Measurements from ENCODE around the gene PLXNB3. TPM values are rescaled to one million over a fixed set of nuclear protein-coding genes. Genes with fewer than 3 reads are reported as not detected.

Gene PLXNB3
- total RNA-seq, 1 donor from 2014 or later: 36.1 TPM

DNA sequence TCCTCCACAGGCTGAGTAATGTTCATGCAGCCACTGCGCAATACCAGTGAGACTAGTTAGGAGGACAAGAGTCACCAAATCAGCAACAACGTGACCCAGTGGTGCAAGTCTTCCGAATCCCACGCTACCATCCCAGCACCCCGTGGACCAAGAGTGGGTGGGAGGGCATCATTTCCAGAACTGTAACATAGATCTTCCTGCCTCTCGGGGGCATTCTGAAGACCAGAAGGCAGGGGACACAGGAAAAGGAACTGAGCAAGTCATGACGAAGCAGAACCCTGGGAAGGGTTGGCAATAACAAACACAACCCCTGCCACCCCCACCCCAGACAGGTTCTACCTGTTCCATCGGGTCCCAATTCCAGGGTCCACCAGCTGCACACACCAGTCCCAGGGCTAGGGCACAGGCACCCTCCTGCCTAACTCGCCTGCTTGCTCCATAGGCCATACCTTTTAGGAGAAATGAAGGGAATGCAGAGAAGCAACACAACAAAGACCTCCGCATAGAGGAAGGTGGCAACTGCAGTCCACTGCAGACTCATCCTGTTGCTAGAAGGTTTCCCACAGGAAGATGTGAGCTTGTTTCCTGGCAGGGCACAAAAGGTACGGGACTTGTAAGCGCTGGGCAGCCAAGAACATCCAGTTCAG is 41.2 kb upstream of the PLXNB3 start:
- TF ChIP-seq POLR2A (IDR thresholded peaks at IDR 0.05) (no peak), POLR2AphosphoS5 (IDR thresholded peaks at IDR 0.05; ENCODE audit: insufficient read depth in 1 of 2, low read depth in 1 of 2) (no peak)
- TF ChIP-seq, protein P1, sequence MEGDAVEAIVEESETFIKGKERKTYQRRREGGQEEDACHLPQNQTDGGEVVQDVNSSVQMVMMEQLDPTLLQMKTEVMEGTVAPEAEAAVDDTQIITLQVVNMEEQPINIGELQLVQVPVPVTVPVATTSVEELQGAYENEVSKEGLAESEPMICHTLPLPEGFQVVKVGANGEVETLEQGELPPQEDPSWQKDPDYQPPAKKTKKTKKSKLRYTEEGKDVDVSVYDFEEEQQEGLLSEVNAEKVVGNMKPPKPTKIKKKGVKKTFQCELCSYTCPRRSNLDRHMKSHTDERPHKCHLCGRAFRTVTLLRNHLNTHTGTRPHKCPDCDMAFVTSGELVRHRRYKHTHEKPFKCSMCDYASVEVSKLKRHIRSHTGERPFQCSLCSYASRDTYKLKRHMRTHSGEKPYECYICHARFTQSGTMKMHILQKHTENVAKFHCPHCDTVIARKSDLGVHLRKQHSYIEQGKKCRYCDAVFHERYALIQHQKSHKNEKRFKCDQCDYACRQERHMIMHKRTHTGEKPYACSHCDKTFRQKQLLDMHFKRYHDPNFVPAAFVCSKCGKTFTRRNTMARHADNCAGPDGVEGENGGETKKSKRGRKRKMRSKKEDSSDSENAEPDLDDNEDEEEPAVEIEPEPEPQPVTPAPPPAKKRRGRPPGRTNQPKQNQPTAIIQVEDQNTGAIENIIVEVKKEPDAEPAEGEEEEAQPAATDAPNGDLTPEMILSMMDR (IDR thresholded peaks at IDR 0.05): no peak
- Histone ChIP-seq H3K4me1 (peaks cover 47% of the 10 kb centered on the region), H3K4me3 (peak overlapping the region; percentile 59 to 63), H3K36me3 (peaks cover 0 to 16% of the 10 kb centered on the region in 2 donors), H3K9me3 (no peaks in the 10 kb centered on the region), H3K27ac (peak overlapping the region; percentile 74), H3K27me3 (no peaks in the 10 kb centered on the region)
- no peak for DNase-seq (ENCODE audit: extremely low spot score in 2 of 2)
- intact Hi-C loops (cut with DNase I): no loop called here

DNA sequence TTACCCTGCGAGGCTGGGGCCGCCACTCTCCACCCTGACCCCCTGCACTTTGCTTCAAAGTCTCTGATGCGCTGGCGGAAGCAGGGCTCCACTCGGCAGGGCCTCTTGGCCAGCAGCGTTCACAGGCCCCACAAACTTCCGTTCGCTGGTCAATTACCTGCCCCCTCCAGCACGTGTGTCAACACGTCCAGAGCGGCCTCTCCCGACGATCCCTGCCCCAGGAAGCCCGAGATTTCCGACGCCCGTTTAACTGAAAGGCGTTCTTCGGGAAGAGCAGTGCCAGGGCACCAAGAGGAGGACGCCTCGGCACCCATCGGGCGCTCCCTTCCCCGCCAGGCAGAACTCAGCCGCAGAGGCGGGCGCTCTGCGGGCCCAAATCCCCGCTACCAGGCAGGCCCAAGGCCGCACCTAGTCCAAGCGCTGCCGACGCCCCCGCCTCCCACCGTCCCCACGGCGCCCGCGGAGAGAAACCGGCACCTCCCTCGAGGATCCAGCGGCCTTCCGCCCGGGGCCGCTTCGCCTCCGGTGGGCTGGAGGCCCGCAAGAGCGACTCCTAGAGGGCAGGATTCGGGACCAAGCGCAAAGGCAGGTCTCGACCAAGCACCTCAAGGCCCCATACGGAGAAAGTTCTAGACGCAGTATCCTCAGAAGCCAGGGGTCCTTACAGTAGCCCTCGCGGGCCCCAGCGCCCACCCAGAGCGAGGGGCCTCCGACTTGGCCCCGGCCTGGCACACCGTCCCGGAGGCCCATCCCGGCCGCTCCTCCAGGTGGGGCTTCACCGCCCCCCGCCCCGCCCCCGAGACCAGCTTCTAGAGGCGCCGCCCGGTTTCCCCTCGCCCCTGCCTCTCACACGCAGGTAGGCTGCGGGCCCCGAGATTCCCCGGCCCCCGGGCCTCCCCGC is 40.4 kb upstream of the PLXNB3 start:
- peak overlapping the region; percentile 59 to 63 for H3K4me3 ChIP-seq
- intact Hi-C loops (cut with DNase I): no loop called here
- H3K27me3 ChIP-seq: no peaks in the 10 kb centered on the region
- TF ChIP-seq POLR2A (IDR thresholded peaks at IDR 0.05): no peak
- no peaks in the 10 kb centered on the region for H3K9me3 ChIP-seq
- DNase-seq (ENCODE audit: extremely low spot score in 2 of 2): no peak
- H3K36me3 ChIP-seq: peaks cover 0 to 16% of the 10 kb centered on the region in 2 donors
- peak overlapping the region; percentile 74 for H3K27ac ChIP-seq
- peaks cover 52% of the 10 kb centered on the region for H3K4me1 ChIP-seq

DNA sequence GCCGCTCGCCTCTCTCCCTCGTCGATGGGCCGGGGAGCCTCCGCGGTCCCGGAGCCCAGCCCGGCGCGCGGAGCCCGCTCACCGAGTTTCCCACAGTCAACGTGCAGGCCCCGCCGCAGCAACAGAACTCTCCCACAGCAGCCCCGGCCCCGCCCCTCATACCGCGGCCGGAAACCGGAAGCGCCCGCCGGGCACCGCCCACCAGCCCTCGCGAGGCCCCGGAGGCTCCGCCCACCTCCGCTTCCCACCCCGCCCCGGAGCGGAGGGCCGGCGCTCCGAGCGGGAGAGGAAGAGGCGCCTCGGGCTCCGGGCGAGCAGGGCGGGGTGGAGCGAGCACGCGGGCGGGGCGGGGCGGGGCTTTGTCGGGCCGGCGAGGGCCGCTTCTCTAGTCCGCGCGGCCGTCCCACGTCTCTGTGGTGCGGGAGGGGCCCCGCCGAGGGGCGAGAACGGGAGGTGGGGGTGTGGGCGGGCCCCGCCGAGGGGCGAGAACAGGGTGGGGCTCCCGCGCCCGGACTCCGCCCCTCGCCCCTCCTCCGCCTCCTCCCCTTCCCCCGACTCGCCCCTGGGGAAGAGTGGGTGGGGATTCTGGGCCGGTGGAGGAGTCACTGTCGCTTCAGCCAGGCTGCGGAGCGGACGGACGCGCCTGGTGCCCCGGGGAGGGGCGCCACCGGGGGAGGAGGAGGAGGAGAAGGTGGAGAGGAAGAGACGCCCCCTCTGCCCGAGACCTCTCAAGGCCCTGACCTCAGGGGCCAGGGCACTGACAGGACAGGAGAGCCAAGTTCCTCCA is 39.6 kb upstream of the PLXNB3 start, which contains the start of the genes ABCD1 and BCAP31:
Gene ABCD1, plus strand, starts transcription at position 605 of the 787 bp plus-strand sequence. CDS start 411 bp downstream, outside the sequence.
Gene BCAP31, minus strand, starts transcription at position 136 of the 787 bp plus-strand sequence. CDS start 1,143 bp downstream, outside the sequence.
- Histone ChIP-seq H3K4me1 (peaks cover 52% of the 10 kb centered on the region), H3K36me3 (peaks cover 0 to 8% of the 10 kb centered on the region in 2 donors), H3K4me3 (peak within 1 kb of the TSS; percentile 59 to 63), H3K27me3 (no peaks in the 10 kb centered on the region), H3K9me3 (no peaks in the 10 kb centered on the region), H3K27ac (peak within 1 kb of the TSS; percentile 79)
- peak in 1 of 2 donors; percentile 73 for TF ChIP-seq POLR2A (IDR thresholded peaks at IDR 0.05)
- TF ChIP-seq, protein P1 (IDR thresholded peaks at IDR 0.05): no peak
- peak; percentile 5 to 86 for TF ChIP-seq POLR2AphosphoS5 (IDR thresholded peaks at IDR 0.05; ENCODE audit: insufficient read depth in 1 of 2, low read depth in 1 of 2)
- intact Hi-C loops (cut with DNase I): no loop called here
- no peak for DNase-seq (ENCODE audit: extremely low spot score in 2 of 2)

DNA sequence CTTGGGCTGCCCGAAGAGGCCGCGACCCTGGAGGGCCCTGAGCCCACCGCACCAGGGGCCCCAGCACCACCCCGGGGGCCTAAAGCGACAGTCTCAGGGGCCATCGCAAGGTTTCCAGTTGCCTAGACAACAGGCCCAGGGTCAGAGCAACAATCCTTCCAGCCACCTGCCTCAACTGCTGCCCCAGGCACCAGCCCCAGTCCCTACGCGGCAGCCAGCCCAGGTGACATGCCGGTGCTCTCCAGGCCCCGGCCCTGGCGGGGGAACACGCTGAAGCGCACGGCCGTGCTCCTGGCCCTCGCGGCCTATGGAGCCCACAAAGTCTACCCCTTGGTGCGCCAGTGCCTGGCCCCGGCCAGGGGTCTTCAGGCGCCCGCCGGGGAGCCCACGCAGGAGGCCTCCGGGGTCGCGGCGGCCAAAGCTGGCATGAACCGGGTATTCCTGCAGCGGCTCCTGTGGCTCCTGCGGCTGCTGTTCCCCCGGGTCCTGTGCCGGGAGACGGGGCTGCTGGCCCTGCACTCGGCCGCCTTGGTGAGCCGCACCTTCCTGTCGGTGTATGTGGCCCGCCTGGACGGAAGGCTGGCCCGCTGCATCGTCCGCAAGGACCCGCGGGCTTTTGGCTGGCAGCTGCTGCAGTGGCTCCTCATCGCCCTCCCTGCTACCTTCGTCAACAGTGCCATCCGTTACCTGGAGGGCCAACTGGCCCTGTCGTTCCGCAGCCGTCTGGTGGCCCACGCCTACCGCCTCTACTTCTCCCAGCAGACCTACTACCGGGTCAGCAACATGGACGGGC is 38.8 kb upstream of the PLXNB3 start:
- Histone ChIP-seq H3K27ac (peak overlapping the region; percentile 79), H3K4me1 (peaks cover 52% of the 10 kb centered on the region), H3K4me3 (peak overlapping the region; percentile 59 to 63), H3K36me3 (peaks cover 0 to 7% of the 10 kb centered on the region in 2 donors), H3K27me3 (no peaks in the 10 kb centered on the region), H3K9me3 (no peaks in the 10 kb centered on the region)
- intact Hi-C loops (cut with DNase I): no loop called here
- TF ChIP-seq POLR2A (IDR thresholded peaks at IDR 0.05) (no peak), POLR2AphosphoS5 (IDR thresholded peaks at IDR 0.05; ENCODE audit: insufficient read depth in 1 of 2, low read depth in 1 of 2) (peak in 1 of 2 donors; percentile 22)
- TF ChIP-seq, protein P1 (IDR thresholded peaks at IDR 0.05): no peak
- no peak for DNase-seq (ENCODE audit: extremely low spot score in 2 of 2)

Data from vagina (tissue), 2 donors.